ENCODE data around the gene TEX101.
"Not testable (repeated sequence)": the region's sequence is repeated elsewhere in the genome, so short reads cannot be mapped to it uniquely, and the experiment has no call there.

The TEX101 gene

GRCh38 chr19:43414554-43414953 lies at the start of gene TEX101:
TSS of gene TEX101 (plus strand) at chr19:43414890. CDS start at chr19:43415920, 1,030 bp downstream.
- no peak for TF ChIP-seq CTCF (conservative IDR thresholded peaks at IDR 0.05; ENCODE audit: low read depth, low read length)
- DNase-seq (ENCODE audit: low read depth): no peak
- H3K4me3 ChIP-seq (ENCODE audit: low read depth, low read length): no peak within 1 kb of the TSS

GRCh38 chr19:43365677-43366076 lies 49.0 kb upstream of the TEX101 start:
- H3K4me3 ChIP-seq (ENCODE audit: low read depth, low read length): not testable (repeated sequence)

GRCh38 chr19:43367822-43368221 lies 46.9 kb upstream of the TEX101 start:
- H3K4me3 ChIP-seq (ENCODE audit: low read depth, low read length): no peak overlapping the region
- DNase-seq (ENCODE audit: low read depth): no peak
- TF ChIP-seq CTCF (conservative IDR thresholded peaks at IDR 0.05; ENCODE audit: low read depth, low read length): no peak

More at GRCh38 chr19:43365677-43366076, 49.0 kb upstream of the TEX101 start:
- DNase-seq (ENCODE audit: low read depth): not testable (repeated sequence)

GRCh38 chr19:43368897-43369296 lies 45.8 kb upstream of the TEX101 start:
- DNase-seq (ENCODE audit: low read depth); H3K4me3 ChIP-seq (ENCODE audit: low read depth, low read length): not testable (repeated sequence)

GRCh38 chr19:43371909-43372308 lies 42.8 kb upstream of the TEX101 start:
- TF ChIP-seq CTCF (conservative IDR thresholded peaks at IDR 0.05; ENCODE audit: low read depth, low read length): no peak
- no peak overlapping the region for H3K4me3 ChIP-seq (ENCODE audit: low read depth, low read length)
- no peak for DNase-seq (ENCODE audit: low read depth)

GRCh38 chr19:43372462-43372861 lies 42.2 kb upstream of the TEX101 start:
- no peak for TF ChIP-seq CTCF (conservative IDR thresholded peaks at IDR 0.05; ENCODE audit: low read depth, low read length)
- peak; percentile 2 for DNase-seq (ENCODE audit: low read depth)
- no peak overlapping the region for H3K4me3 ChIP-seq (ENCODE audit: low read depth, low read length)

GRCh38 chr19:43377624-43378023 lies 37.1 kb upstream of the TEX101 start:
- H3K4me3 ChIP-seq (ENCODE audit: low read depth, low read length); DNase-seq (ENCODE audit: low read depth): not testable (repeated sequence)

- no peak for TF ChIP-seq CTCF (conservative IDR thresholded peaks at IDR 0.05; ENCODE audit: low read depth, low read length)
- no peak overlapping the region for H3K4me3 ChIP-seq (ENCODE audit: low read depth, low read length)
- DNase-seq (ENCODE audit: low read depth): no peak
Measured at GRCh38 chr19:43380008-43380407, 34.7 kb upstream of the TEX101 start.

- no peak for TF ChIP-seq CTCF (conservative IDR thresholded peaks at IDR 0.05; ENCODE audit: low read depth, low read length)
- H3K4me3 ChIP-seq (ENCODE audit: low read depth, low read length): no peak overlapping the region
- DNase-seq (ENCODE audit: low read depth): no peak
Measured at GRCh38 chr19:43380771-43381386, 33.8 kb upstream of the TEX101 start.

GRCh38 chr19:43382586-43383216 lies 32.0 kb upstream of the TEX101 start:
- H3K4me3 ChIP-seq (ENCODE audit: low read depth, low read length): not testable (repeated sequence)

GRCh38 chr19:43383254-43383653 lies 31.4 kb upstream of the TEX101 start:
- not testable (repeated sequence) for DNase-seq (ENCODE audit: low read depth); H3K4me3 ChIP-seq (ENCODE audit: low read depth, low read length)

More at GRCh38 chr19:43382586-43383216, 32.0 kb upstream of the TEX101 start:
- not testable (repeated sequence) for DNase-seq (ENCODE audit: low read depth)

- H3K4me3 ChIP-seq (ENCODE audit: low read depth, low read length); DNase-seq (ENCODE audit: low read depth): not testable (repeated sequence)
Measured at GRCh38 chr19:43383759-43384158, 30.9 kb upstream of the TEX101 start.
